Thyroid gland (tissue), 4 donors: Measurements from ENCODE around the gene ASIC2. TPM values are rescaled to one million over a fixed set of nuclear protein-coding genes. Genes with fewer than 3 reads are reported as not detected.

Experiments used
- DNase-seq, 2 donors: peaks; one replicate each; pipeline ENCODE4 v3.0.0-alpha.2; 2019
- H3K27ac ChIP-seq, 3 donors: fragments of 200-600 bp; sonication (generic); 1 replicate in 2 of 3; 2 replicates in 1 of 3; pipeline ENCODE4 v1.5.1; 2016 to 2019; ENCODE audit warnings: mild to moderate bottlenecking in 1 of 3, moderate library complexity in 1 of 3
- H3K27me3 ChIP-seq: fragments of 200-600 bp; sonication (generic); one replicate; pipeline ENCODE4 v1.5.1; 2019
- H3K36me3 ChIP-seq, 2 donors: fragments of 200-600 bp; sonication (generic); one replicate each; pipeline ENCODE4 v1.5.1; 2016 to 2019
- H3K4me1 ChIP-seq, 2 donors: fragments of 200-600 bp; sonication (generic); one replicate each; pipeline ENCODE4 v1.5.1; 2017 to 2019
- H3K4me3 ChIP-seq, 3 donors: fragments of 200-600 bp; sonication (generic); replicated peaks in 1 of 3; 1 replicate in 2 of 3; 2 replicates in 1 of 3; pipeline ENCODE4 v1.5.1; 2016; ENCODE audit warnings: mild to moderate bottlenecking in 1 of 3
- H3K9me3 ChIP-seq: fragments of 200-600 bp; sonication (generic); one replicate; pipeline ENCODE4 v1.5.1; 2017
- POLR2A ChIP-seq, 2 donors: fragments of 450-650 bp; IDR thresholded peaks; one replicate each; pipeline ENCODE4 v1.6.1; 2017; ENCODE audit warnings: antibody characterized with exemption in 2 of 2, mild to moderate bottlenecking in 2 of 2, moderate library complexity in 1 of 2
- WGBS, 2 donors: methylation state at CpG; one replicate each; pipeline ENCODE4 v1.1.5; 2017; 5-methylcytosine and 5-hydroxymethylcytosine counted together
- intact Hi-C: fragments of 100-400 bp; cut with DNase I; formaldehyde crosslinking; loops from one replicate; pipeline ENCODE4 v1.15.1; 2023
- total RNA-seq, 4 donors: library from RNA; depleted of rRNA; stranded (reverse); fragments of >200 nt; gene quantifications; one replicate each; pipeline ENCODE4 v1.2.3, GENCODE V29; 2016
- TF ChIP-seq, protein P1 (sequence below), 6 experiments: fragments of 200-600 bp in 3 of 6; fragments of 450-650 bp in 3 of 6; sonication (generic) in 3 of 6; IDR thresholded peaks; one replicate each; pipeline ENCODE4 v1.5.1; 2016 to 2019; ENCODE audit warnings: antibody characterized with exemption in 6 of 6, mild to moderate bottlenecking in 2 of 6, inconsistent platforms in 1 of 6, moderate library complexity in 1 of 6

Gene ASIC2
- total RNA-seq, 4 donors from 2014 or later: not detected

- H3K4me3 ChIP-seq: no peak overlapping the region
- H3K27me3 ChIP-seq: no peaks in the 10 kb centered on the region
- no peak for DNase-seq
- WGBS, 2 donors: 40 to 54% methylated on average over 2 of the region's 2 CpGs
- no peaks in the 10 kb centered on the region for H3K9me3 ChIP-seq
- H3K36me3 ChIP-seq: no peaks in the 10 kb centered on the region
- no peak for TF ChIP-seq POLR2A (IDR thresholded peaks at IDR 0.05)
- H3K4me1 ChIP-seq: no peaks in the 10 kb centered on the region
- intact Hi-C loops: no loop called here
- no peak overlapping the region for H3K27ac ChIP-seq
Observed at GRCh38 chr17:33310296-33310695, 17.2 kb upstream of the ASIC2 start.

GRCh38 chr17:33303254-33303653, 10.2 kb upstream of the ASIC2 start:
- no peak for DNase-seq
- 59 to 60% methylated on average over 5 of the region's 5 CpGs for WGBS, 2 donors
- no peaks in the 10 kb centered on the region for H3K9me3 ChIP-seq
- intact Hi-C loops: no loop called here
- no peak overlapping the region for H3K4me3 ChIP-seq
- no peaks in the 10 kb centered on the region for H3K27me3 ChIP-seq
- H3K27ac ChIP-seq: no peak overlapping the region
- no peaks in the 10 kb centered on the region for H3K36me3 ChIP-seq
- H3K4me1 ChIP-seq: no peaks in the 10 kb centered on the region
- no peak for TF ChIP-seq POLR2A (IDR thresholded peaks at IDR 0.05)
- TF ChIP-seq, protein P1, sequence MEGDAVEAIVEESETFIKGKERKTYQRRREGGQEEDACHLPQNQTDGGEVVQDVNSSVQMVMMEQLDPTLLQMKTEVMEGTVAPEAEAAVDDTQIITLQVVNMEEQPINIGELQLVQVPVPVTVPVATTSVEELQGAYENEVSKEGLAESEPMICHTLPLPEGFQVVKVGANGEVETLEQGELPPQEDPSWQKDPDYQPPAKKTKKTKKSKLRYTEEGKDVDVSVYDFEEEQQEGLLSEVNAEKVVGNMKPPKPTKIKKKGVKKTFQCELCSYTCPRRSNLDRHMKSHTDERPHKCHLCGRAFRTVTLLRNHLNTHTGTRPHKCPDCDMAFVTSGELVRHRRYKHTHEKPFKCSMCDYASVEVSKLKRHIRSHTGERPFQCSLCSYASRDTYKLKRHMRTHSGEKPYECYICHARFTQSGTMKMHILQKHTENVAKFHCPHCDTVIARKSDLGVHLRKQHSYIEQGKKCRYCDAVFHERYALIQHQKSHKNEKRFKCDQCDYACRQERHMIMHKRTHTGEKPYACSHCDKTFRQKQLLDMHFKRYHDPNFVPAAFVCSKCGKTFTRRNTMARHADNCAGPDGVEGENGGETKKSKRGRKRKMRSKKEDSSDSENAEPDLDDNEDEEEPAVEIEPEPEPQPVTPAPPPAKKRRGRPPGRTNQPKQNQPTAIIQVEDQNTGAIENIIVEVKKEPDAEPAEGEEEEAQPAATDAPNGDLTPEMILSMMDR (IDR thresholded peaks at IDR 0.05): no peak

- no peaks in the 10 kb centered on the region for H3K4me1 ChIP-seq
- H3K27ac ChIP-seq: no peak overlapping the region
- H3K9me3 ChIP-seq: no peaks in the 10 kb centered on the region
- TF ChIP-seq, protein P1 (IDR thresholded peaks at IDR 0.05): no peak
- no peak for TF ChIP-seq POLR2A (IDR thresholded peaks at IDR 0.05)
- DNase-seq: no peak
- intact Hi-C loops: no loop called here
- H3K36me3 ChIP-seq: no peaks in the 10 kb centered on the region
- H3K27me3 ChIP-seq: no peaks in the 10 kb centered on the region
- no peak overlapping the region for H3K4me3 ChIP-seq
Observed at GRCh38 chr17:33302394-33302793, 9.3 kb upstream of the ASIC2 start.

- no peaks in the 10 kb centered on the region for H3K36me3 ChIP-seq
- H3K4me3 ChIP-seq: no peak overlapping the region
- no peak overlapping the region for H3K27ac ChIP-seq
- no peaks in the 10 kb centered on the region for H3K27me3 ChIP-seq
- H3K9me3 ChIP-seq: no peaks in the 10 kb centered on the region
- intact Hi-C loops: no loop called here
- TF ChIP-seq, protein P1 (IDR thresholded peaks at IDR 0.05): no peak
- no peak for TF ChIP-seq POLR2A (IDR thresholded peaks at IDR 0.05)
- no peaks in the 10 kb centered on the region for H3K4me1 ChIP-seq
- DNase-seq: no peak
Observed at GRCh38 chr17:33300241-33300640, 7.1 kb upstream of the ASIC2 start.

DNA sequence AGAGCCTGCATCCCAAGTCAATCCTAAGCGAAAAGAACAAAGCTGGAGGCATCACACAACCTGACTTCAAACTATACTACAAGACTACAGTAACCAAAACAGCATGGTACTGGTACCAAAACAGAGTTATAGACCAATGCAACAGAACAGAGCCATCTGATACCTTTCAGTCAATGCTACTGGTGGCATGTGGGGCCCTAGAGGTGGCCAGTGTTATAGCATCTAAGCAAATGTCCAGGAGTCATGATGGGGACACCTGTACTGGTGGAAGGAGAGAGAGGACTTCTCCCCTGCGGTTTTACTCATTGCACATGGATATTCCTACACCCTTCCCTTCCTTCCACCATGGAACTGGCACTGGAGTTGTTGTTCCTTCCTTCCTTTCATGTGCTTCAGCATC, 6.0 kb upstream of the ASIC2 start:
- intact Hi-C loops: no loop called here
- no peaks in the 10 kb centered on the region for H3K4me1 ChIP-seq
- whole genome bisulfite sequencing, 2 donors: 77 to 89% methylated on average over 2 of the region's 2 CpGs

More for the DNA sequence above, 6.0 kb upstream of the ASIC2 start:
- Histone ChIP-seq H3K9me3 (no peaks in the 10 kb centered on the region), H3K4me3 (no peak overlapping the region), H3K27ac (no peak overlapping the region), H3K36me3 (no peaks in the 10 kb centered on the region), H3K27me3 (no peaks in the 10 kb centered on the region)
- TF ChIP-seq, protein P1 (IDR thresholded peaks at IDR 0.05): no peak
- TF ChIP-seq POLR2A (IDR thresholded peaks at IDR 0.05): no peak
- DNase-seq: no peak
